HG03432 (cell line): ENCODE results near the gene FMO3.

Source experiments
- ATAC-seq: cut with Tn5 transposase; IDR thresholded peaks from one replicate; pipeline ENCODE4 v1.9.1; 2021; ENCODE audit warnings: mild to moderate bottlenecking, moderate library complexity; ENCODE audit not compliant: unreplicated experiment

Gene FMO3

GRCh38 chr1:171090604-171091003 is at the start of gene FMO3:
TSS of gene FMO3 (plus strand) at chr1:171090905. CDS start at chr1:171092659, 1,754 bp downstream.
- ATAC-seq = no peak

GRCh38 chr1:171048014-171048413 is 42.7 kb upstream of the FMO3 start:
- no peak for ATAC-seq

GRCh38 chr1:171052977-171053376 is 37.7 kb upstream of the FMO3 start:
- ATAC-seq = no peak

- ATAC-seq = no peak
These were observed 34.6 kb upstream of the FMO3 start for GRCh38 chr1:171055966-171056643.

GRCh38 chr1:171061425-171062143 is 29.1 kb upstream of the FMO3 start:
- no peak for ATAC-seq

- no peak for ATAC-seq
These were observed 27.8 kb upstream of the FMO3 start for GRCh38 chr1:171062902-171063301.

- ATAC-seq = no peak
These were observed 15.7 kb upstream of the FMO3 start for GRCh38 chr1:171075041-171075440.

GRCh38 chr1:171081314-171081753 is 9.4 kb upstream of the FMO3 start:
- no peak for ATAC-seq

- ATAC-seq = no peak
These were observed 8.9 kb upstream of the FMO3 start for GRCh38 chr1:171081763-171082201.

- no peak for ATAC-seq
These were observed 8.1 kb upstream of the FMO3 start for GRCh38 chr1:171082606-171083005.

GRCh38 chr1:171083222-171083621 is 7.5 kb upstream of the FMO3 start:
- no peak for ATAC-seq

GRCh38 chr1:171084091-171084490 is 6.6 kb upstream of the FMO3 start:
- no peak for ATAC-seq

GRCh38 chr1:171084870-171085269 is 5.8 kb upstream of the FMO3 start:
- no peak for ATAC-seq

GRCh38 chr1:171087896-171088295 is 2.8 kb upstream of the FMO3 start:
- ATAC-seq = no peak

- no peak for ATAC-seq
These were observed 13.2 kb downstream of the FMO3 start for GRCh38 chr1:171103862-171104261.

- ATAC-seq = no peak
These were observed 16.7 kb downstream of the FMO3 start for GRCh38 chr1:171107262-171107940.

- ATAC-seq = no peak
These were observed 17.3 kb downstream of the FMO3 start for GRCh38 chr1:171107969-171108368.

- ATAC-seq = no peak
These were observed 19.3 kb downstream of the FMO3 start for GRCh38 chr1:171109966-171110365.

GRCh38 chr1:171110621-171111326 is 20.1 kb downstream of the FMO3 start:
- ATAC-seq = no peak

GRCh38 chr1:171112119-171112518 is 21.4 kb downstream of the FMO3 start:
- ATAC-seq = no peak

GRCh38 chr1:171113382-171113781 is 22.7 kb downstream of the FMO3 start:
- ATAC-seq = no peak
